Suprapubic skin (tissue), 4 donors: ENCODE data around the gene SKAP1. TPM values are rescaled to one million over a fixed set of nuclear protein-coding genes. Genes with fewer than 3 reads are reported as not detected.

Experiments
- DNase-seq, 2 donors: peaks; one replicate each; pipeline ENCODE4 v3.0.0-alpha.2; 2019; ENCODE audit warnings: low spot score in 2 of 2
- H3K27ac ChIP-seq: fragments of 200-600 bp; sonication (generic); one replicate; pipeline ENCODE4 v1.5.1; 2019
- H3K27me3 ChIP-seq: fragments of 200-600 bp; sonication (generic); one replicate; pipeline ENCODE4 v1.5.1; 2019
- H3K36me3 ChIP-seq: fragments of 200-600 bp; sonication (generic); one replicate; pipeline ENCODE4 v1.5.1; 2019
- H3K4me1 ChIP-seq: fragments of 200-600 bp; sonication (generic); one replicate; pipeline ENCODE4 v1.5.1; 2019
- H3K4me3 ChIP-seq: fragments of 200-600 bp; sonication (generic); one replicate; pipeline ENCODE4 v1.5.1; 2019; ENCODE audit warnings: mild to moderate bottlenecking
- H3K9me3 ChIP-seq: fragments of 200-600 bp; sonication (generic); one replicate; pipeline ENCODE4 v1.5.1; 2019
- EP300 ChIP-seq: sonication (generic); formaldehyde crosslinking; IDR thresholded peaks from one replicate; pipeline ENCODE4 v1.6.1; 2017; ENCODE audit warnings: antibody characterized with exemption
- POLR2A ChIP-seq, 2 donors: fragments of 450-650 bp; IDR thresholded peaks; one replicate each; pipeline ENCODE4 v1.6.1; 2017; ENCODE audit warnings: antibody characterized with exemption in 2 of 2, mild to moderate bottlenecking in 2 of 2, moderate library complexity in 2 of 2
- POLR2AphosphoS5 ChIP-seq, 3 donors: sonication (generic); formaldehyde crosslinking; IDR thresholded peaks; one replicate each; pipeline ENCODE4 v1.6.1; 2017; ENCODE audit warnings: antibody characterized with exemption in 3 of 3
- WGBS: methylation state at CpG from one replicate; pipeline ENCODE4 v1.1.5; 2018; 5-methylcytosine and 5-hydroxymethylcytosine counted together
- total RNA-seq, 4 donors: library from RNA; depleted of rRNA; stranded (reverse); fragments of >200 nt; gene quantifications; one replicate each; pipeline ENCODE4 v1.1.0, GENCODE V29; 2016
- TF ChIP-seq, protein P1 (sequence below), 2 donors: fragments of 200-600 bp in 1 of 2; fragments of 450-650 bp in 1 of 2; sonication (generic) in 1 of 2; IDR thresholded peaks; one replicate each; pipeline ENCODE4 v1.5.1; 2016 to 2019; ENCODE audit warnings: antibody characterized with exemption in 2 of 2, mild to moderate bottlenecking in 1 of 2, moderate library complexity in 1 of 2

Gene SKAP1
- total RNA-seq, 4 donors from 2014 or later, result 1.0 to 1.5 TPM; not detected in 2

DNA sequence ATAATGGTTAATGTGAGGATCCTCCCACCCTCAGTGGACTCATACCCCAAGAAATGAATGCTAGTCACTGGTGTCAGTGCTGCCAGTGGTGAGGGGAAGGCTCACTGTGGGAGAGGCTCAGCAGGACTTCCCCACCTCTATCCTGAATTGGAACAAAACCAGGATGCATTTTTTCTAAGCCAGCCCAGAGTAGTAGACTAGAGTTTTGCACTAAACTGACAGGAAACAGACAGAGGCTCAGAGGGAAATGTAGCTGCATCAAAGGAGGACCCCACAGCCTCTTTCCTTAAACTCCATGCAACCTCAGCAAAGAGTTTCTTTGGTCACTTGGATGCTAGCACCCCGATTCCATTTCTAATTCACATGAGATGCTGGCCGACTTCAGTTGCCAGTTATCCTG lies 10.7 kb upstream of the SKAP1 start:
- peaks cover 18% of the 10 kb centered on the region for H3K27me3 ChIP-seq
- H3K4me3 ChIP-seq, result no peak overlapping the region
- no peaks in the 10 kb centered on the region for H3K36me3 ChIP-seq
- no peaks in the 10 kb centered on the region for H3K4me1 ChIP-seq
- no peaks in the 10 kb centered on the region for H3K9me3 ChIP-seq
- WGBS, result 83% methylated on average over 2 of the region's 2 CpGs
- TF ChIP-seq EP300 (no peak), POLR2A (IDR thresholded peaks at IDR 0.05) (no peak), POLR2AphosphoS5 (IDR thresholded peaks at IDR 0.05) (no peak)
- TF ChIP-seq, protein P1, sequence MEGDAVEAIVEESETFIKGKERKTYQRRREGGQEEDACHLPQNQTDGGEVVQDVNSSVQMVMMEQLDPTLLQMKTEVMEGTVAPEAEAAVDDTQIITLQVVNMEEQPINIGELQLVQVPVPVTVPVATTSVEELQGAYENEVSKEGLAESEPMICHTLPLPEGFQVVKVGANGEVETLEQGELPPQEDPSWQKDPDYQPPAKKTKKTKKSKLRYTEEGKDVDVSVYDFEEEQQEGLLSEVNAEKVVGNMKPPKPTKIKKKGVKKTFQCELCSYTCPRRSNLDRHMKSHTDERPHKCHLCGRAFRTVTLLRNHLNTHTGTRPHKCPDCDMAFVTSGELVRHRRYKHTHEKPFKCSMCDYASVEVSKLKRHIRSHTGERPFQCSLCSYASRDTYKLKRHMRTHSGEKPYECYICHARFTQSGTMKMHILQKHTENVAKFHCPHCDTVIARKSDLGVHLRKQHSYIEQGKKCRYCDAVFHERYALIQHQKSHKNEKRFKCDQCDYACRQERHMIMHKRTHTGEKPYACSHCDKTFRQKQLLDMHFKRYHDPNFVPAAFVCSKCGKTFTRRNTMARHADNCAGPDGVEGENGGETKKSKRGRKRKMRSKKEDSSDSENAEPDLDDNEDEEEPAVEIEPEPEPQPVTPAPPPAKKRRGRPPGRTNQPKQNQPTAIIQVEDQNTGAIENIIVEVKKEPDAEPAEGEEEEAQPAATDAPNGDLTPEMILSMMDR (IDR thresholded peaks at IDR 0.05), result no peak
- no peak for DNase-seq
- H3K27ac ChIP-seq, result no peak overlapping the region

DNA sequence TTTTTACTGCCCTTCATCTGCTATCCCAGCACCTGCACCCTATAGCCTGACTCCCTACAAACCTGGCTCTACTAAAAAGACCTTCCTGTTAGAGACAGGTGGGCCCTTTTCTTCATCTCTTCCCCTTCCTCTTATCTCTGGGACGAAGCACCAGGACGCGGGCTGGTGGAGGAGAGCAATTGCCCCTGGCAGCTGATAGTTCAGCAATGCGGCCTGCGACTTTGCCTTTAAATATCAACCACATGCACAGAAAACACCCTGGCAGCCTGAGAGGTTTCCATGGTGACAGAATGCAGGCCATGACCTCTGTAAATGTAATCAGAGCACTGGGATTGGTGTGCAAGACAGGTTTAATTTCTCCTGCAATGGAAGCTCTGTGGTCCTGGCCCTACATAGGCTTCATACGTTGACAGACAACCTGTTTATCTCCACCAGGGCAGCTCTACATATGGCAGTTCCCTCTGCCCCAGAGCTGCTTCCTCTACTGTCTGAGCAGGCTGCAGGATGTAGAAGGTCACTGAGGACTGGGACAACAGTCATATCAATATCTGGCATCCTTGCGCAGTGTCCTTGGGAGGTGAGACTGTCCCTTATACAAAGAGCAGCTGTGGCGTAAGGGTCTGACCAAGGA lies 10.0 kb upstream of the SKAP1 start:
- peaks cover 15% of the 10 kb centered on the region for H3K27me3 ChIP-seq
- TF ChIP-seq, protein P1 (IDR thresholded peaks at IDR 0.05), result no peak
- TF ChIP-seq POLR2A (IDR thresholded peaks at IDR 0.05), result no peak
- TF ChIP-seq POLR2AphosphoS5 (IDR thresholded peaks at IDR 0.05), result no peak
- TF ChIP-seq EP300, result no peak
- no peak for DNase-seq
- 79% methylated on average over 8 of the region's 8 CpGs for WGBS
- no peaks in the 10 kb centered on the region for H3K36me3 ChIP-seq
- H3K27ac ChIP-seq, result no peak overlapping the region
- no peaks in the 10 kb centered on the region for H3K4me1 ChIP-seq
- H3K4me3 ChIP-seq, result no peak overlapping the region
- H3K9me3 ChIP-seq, result no peaks in the 10 kb centered on the region

DNA sequence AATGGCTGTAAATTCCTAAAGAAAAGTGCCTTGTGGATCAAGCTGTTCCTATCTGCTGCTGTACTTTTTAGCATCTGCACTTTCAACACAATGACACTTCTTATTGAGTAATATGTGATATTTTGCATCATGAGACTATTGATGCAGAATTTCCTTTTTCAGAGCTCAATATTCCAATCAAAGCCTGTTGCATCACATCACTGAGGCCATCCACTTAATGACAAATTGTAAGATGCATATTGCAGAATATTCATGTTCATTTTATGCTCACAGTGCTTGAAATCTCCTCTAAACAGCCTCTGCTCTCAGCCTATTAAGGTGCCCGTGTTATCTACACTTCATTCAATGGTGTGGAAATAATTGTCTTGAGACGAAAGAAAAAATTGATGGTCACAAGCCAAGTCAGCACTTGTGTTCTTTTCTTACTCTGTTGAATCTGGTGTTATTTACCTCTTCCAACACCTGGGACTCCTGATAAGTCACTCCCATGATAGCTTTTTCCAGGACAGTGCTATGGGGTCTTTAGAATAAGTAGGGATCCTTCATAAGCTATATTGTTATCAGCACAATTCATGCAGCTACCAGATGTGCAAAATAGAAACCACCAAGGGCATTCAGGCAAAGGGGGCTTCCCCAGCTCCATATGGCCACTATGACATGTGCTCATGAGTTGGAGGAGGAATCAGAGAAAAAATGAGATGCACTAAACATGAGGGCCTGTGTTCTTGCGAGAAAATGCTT lies 9.3 kb upstream of the SKAP1 start:
- TF ChIP-seq POLR2AphosphoS5 (IDR thresholded peaks at IDR 0.05) (no peak), POLR2A (IDR thresholded peaks at IDR 0.05) (no peak), EP300 (no peak)
- TF ChIP-seq, protein P1 (IDR thresholded peaks at IDR 0.05), result no peak
- H3K27me3 ChIP-seq, result peaks cover 9% of the 10 kb centered on the region
- H3K4me1 ChIP-seq, result no peaks in the 10 kb centered on the region
- no peak overlapping the region for H3K4me3 ChIP-seq
- H3K9me3 ChIP-seq, result no peaks in the 10 kb centered on the region
- H3K36me3 ChIP-seq, result no peaks in the 10 kb centered on the region
- DNase-seq, result no peak
- 90% methylated on average over 3 of the region's 3 CpGs for WGBS
- no peak overlapping the region for H3K27ac ChIP-seq

DNA sequence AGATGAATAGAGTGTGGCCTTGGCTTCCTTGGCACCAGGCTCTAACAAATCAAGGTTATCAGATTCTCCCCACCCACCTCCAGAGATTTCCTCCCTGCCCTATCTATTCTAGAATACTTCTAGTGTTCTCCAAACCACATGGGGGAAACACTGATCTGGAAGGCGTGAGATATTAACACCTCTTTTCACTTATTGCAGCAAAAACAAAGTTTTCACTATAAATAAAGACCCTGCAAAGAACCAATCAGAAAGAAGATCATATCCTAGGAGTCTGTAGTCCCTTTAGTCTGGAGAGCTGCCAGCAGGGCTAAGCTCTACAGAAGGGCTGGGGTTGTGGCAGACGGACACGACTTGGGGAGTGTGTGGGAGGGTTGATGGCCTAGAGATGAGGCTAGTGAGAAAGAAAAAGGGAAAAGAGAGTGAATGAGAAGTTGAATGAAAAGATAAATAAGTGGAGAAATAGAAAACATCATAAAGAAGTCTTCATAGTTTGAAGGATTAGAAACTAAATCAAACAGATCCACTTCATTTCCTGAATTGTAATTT lies 8.6 kb upstream of the SKAP1 start:
- no peaks in the 10 kb centered on the region for H3K36me3 ChIP-seq
- TF ChIP-seq, protein P1 (IDR thresholded peaks at IDR 0.05), result no peak
- TF ChIP-seq POLR2AphosphoS5 (IDR thresholded peaks at IDR 0.05) (no peak), POLR2A (IDR thresholded peaks at IDR 0.05) (no peak), EP300 (no peak)
- no peak overlapping the region for H3K4me3 ChIP-seq
- peaks cover 15% of the 10 kb centered on the region for H3K27me3 ChIP-seq
- no peaks in the 10 kb centered on the region for H3K9me3 ChIP-seq
- DNase-seq, result no peak
- 68% methylated on average over 3 of the region's 3 CpGs for WGBS
- H3K27ac ChIP-seq, result no peak overlapping the region
- H3K4me1 ChIP-seq, result no peaks in the 10 kb centered on the region

DNA sequence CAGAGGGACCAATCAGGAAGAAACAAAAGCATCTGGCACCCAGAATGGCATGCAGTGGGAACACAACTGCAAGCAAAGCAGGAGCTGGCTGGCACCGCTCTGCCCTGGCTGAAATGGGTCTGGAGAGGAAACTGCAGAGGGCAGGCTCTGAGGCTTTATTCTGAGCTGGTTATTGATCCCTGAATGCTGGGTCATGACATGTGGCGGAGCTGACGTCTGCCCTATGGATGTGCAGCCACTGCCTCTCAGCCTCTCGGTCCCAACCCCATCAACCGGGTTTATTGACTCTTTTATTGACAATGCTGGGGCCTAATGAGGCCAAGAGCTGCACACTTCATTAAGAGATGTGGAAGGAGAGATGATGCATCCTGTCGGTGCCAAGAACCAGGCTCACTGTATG lies 3.9 kb upstream of the SKAP1 start:
- TF ChIP-seq EP300, result no peak
- no peak for TF ChIP-seq POLR2AphosphoS5 (IDR thresholded peaks at IDR 0.05)
- no peak for TF ChIP-seq POLR2A (IDR thresholded peaks at IDR 0.05)
- TF ChIP-seq, protein P1 (IDR thresholded peaks at IDR 0.05), result no peak
- 94% methylated on average over 6 of the region's 6 CpGs for WGBS
- peaks cover 61% of the 10 kb centered on the region for H3K27me3 ChIP-seq

More for the DNA sequence above, 3.9 kb upstream of the SKAP1 start:
- H3K4me3 ChIP-seq, result no peak overlapping the region
- peaks cover 7% of the 10 kb centered on the region for H3K4me1 ChIP-seq
- no peaks in the 10 kb centered on the region for H3K36me3 ChIP-seq
- DNase-seq, result no peak
- no peak overlapping the region for H3K27ac ChIP-seq
- no peaks in the 10 kb centered on the region for H3K9me3 ChIP-seq
